Measurements from ENCODE around the gene PRKCE. TPM values are rescaled to one million over a fixed set of nuclear protein-coding genes. Genes with fewer than 3 reads are reported as not detected.

PRKCE gene
- total and polyA plus RNA-seq, 2 of the 8 experiments (the other 6 are each of a cell fraction or from before 2014, with no cell fraction given) = 0.54 to 2.1 TPM

- WGBS, 2 experiments (ENCODE audit: extremely low coverage in 1 of 2, insufficient coverage in 1 of 2, insufficient read length in 1 of 2, insufficient replicate concordance in 2 of 2, low coverage in 1 of 2, low lambda C conversion rate in 2 of 2, missing lambda C conversion rate in 1 of 2) = 94% methylated on average over 1 of the region's 1 CpG; no CpG with 5 or more reads in 1 of the 2 experiments
- H2BK5ac ChIP-seq (ENCODE audit: low read depth, low read length) = no peak overlapping the region
- H3K79me1 ChIP-seq (ENCODE audit: low read depth, low read length) = no peaks in the 10 kb centered on the region
- no peak for FAIRE-seq
- no peak overlapping the region for H2BK120ac ChIP-seq (replicated peaks; ENCODE audit: low read depth, low read length)
- no peak overlapping the region for H3K4me3 ChIP-seq (ENCODE audit: extremely low read depth in 1 of 4, insufficient read depth in 2 of 4, low read depth in 3 of 4, low read length in 4 of 4)
- no peaks in the 10 kb centered on the region for H3K9me3 ChIP-seq (ENCODE audit: insufficient read depth in 2 of 2, low read depth in 1 of 2, low read length in 1 of 2)
- H2AK5ac ChIP-seq (ENCODE audit: low read depth, low read length) = no peak overlapping the region
- no peak overlapping the region for H3K18ac ChIP-seq (ENCODE audit: extremely low read depth, low read length)
- POLR2A ChIA-PET (ENCODE audit: partially characterized antibody) = no interaction called here
- CTCF ChIA-PET (ENCODE audit: partially characterized antibody) = interaction anchor here (0.9 to 4.8 kb wide), 7 partner anchors 10 to 238 kb away, joined by 3 to 25 read pairs (median 5); no protein-coding TSS in a partner anchor
- no peaks in the 10 kb centered on the region for H3K27me3 ChIP-seq (replicated peaks in 1 of 4; ENCODE audit: control insufficient read depth in 3 of 4, extremely low read depth in 1 of 4, insufficient read depth in 3 of 4, low read length in 3 of 4)
- H3K14ac ChIP-seq (ENCODE audit: insufficient read length) = no peak overlapping the region
- no peak overlapping the region for H2BK20ac ChIP-seq (ENCODE audit: low read length)
- H3K23me2 ChIP-seq (ENCODE audit: low read depth, low read length) = no peaks in the 10 kb centered on the region
- H3K9ac ChIP-seq (replicated peaks in 1 of 4; ENCODE audit: extremely low read depth in 1 of 4, low read depth in 3 of 4, low read length in 3 of 4) = no peak overlapping the region
- TF ChIP-seq TAF1 (IDR thresholded peaks at IDR 0.05; ENCODE audit: low read depth, low read length) (no peak), ATF2 (IDR thresholded peaks at IDR 0.05; ENCODE audit: low read length) (no peak), EZH2 (IDR thresholded peaks at IDR 0.05; ENCODE audit: low read depth, low read length, severe bottlenecking) (no peak), JUND (IDR thresholded peaks at IDR 0.05; ENCODE audit: low read length) (no peak), POLR2A (IDR thresholded peaks at IDR 0.05; ENCODE audit: control extremely low read depth in 1 of 2, low read depth in 2 of 2, low read length in 2 of 2) (no peak), EGR1 (IDR thresholded peaks at IDR 0.05; ENCODE audit: borderline replicate concordance, low read depth, low read length) (no peak), FOSL1 (IDR thresholded peaks at IDR 0.05; ENCODE audit: insufficient read depth, low read depth, low read length) (no peak), JUN (IDR thresholded peaks at IDR 0.05; ENCODE audit: low read depth, low read length) (no peak), TBP (IDR thresholded peaks at IDR 0.05; ENCODE audit: low read depth, low read length) (no peak)
- H2BK15ac ChIP-seq (ENCODE audit: low read length) = no peak overlapping the region
- H3K27ac ChIP-seq (ENCODE audit: low read depth, low read length) = no peak overlapping the region
- H2BK12ac ChIP-seq (ENCODE audit: low read depth, low read length) = no peak overlapping the region
- no peaks in the 10 kb centered on the region for H3K79me2 ChIP-seq (ENCODE audit: control insufficient read depth in 1 of 2, insufficient read depth in 2 of 2, low read length in 2 of 2)
- H3K36me3 ChIP-seq (ENCODE audit: control insufficient read depth in 2 of 4, insufficient read depth in 4 of 4, low read length in 3 of 4) = no peaks in the 10 kb centered on the region
- H4K8ac ChIP-seq (ENCODE audit: extremely low read depth, insufficient read depth, low read length) = no peak overlapping the region
- H3K4me1 ChIP-seq (replicated peaks in 1 of 4; ENCODE audit: control insufficient read depth in 3 of 4, insufficient read depth in 4 of 4, low read length in 3 of 4) = no peaks in the 10 kb centered on the region; a peak in 1 of 7 replicates
- DNase-seq (ENCODE audit: low read depth in 1 of 2, low spot score in 2 of 2) = no peak
- no peaks in the 10 kb centered on the region for H4K20me1 ChIP-seq (replicated peaks in 1 of 2; ENCODE audit: control insufficient read depth in 1 of 2, insufficient read depth in 2 of 2, low read length in 2 of 2)
- no peak overlapping the region for H3K4ac ChIP-seq (replicated peaks; ENCODE audit: insufficient read length, low read depth, low read length)
- H4K5ac ChIP-seq (ENCODE audit: insufficient read length, low read depth, low read length) = no peak overlapping the region
- H3K23ac ChIP-seq (ENCODE audit: insufficient read length) = no peak overlapping the region
- no peak overlapping the region for H4K91ac ChIP-seq (replicated peaks; ENCODE audit: insufficient read length, low read length)
- H3K56ac ChIP-seq (replicated peaks; ENCODE audit: insufficient read length, low read depth, low read length) = no peak overlapping the region
- no peak overlapping the region for H2AFZ ChIP-seq (ENCODE audit: low read length)
- H3K4me2 ChIP-seq (ENCODE audit: insufficient read depth in 1 of 2, low read depth in 2 of 2, low read length in 2 of 2) = no peak overlapping the region
These were observed 412.9 kb downstream of the PRKCE start for GRCh38 chr2:46064396-46064795.
